ENCODE measurements around the gene LIX1L.

Gene LIX1L

DNA sequence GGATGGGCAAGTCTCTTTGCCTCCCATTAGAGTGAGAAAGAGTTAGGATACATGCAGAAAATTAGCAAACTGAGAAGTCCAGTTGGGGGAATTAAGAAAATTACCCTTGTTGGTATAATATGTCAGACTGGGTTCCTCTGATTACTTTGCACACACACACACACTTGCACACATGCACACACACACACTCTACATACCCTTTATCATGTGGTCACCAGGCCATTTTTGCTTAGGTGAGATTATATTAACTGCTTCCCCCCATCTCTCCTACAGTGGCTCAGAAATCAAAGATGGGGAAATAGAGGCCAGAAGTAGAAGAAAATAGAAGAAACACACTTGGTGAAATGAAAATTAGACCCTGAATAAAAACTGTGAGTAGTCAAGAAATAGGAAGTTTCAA, 917 bp upstream of the LIX1L start:
- DNase-seq (ENCODE audit: low read depth): no peak
- TF ChIP-seq, protein P1, sequence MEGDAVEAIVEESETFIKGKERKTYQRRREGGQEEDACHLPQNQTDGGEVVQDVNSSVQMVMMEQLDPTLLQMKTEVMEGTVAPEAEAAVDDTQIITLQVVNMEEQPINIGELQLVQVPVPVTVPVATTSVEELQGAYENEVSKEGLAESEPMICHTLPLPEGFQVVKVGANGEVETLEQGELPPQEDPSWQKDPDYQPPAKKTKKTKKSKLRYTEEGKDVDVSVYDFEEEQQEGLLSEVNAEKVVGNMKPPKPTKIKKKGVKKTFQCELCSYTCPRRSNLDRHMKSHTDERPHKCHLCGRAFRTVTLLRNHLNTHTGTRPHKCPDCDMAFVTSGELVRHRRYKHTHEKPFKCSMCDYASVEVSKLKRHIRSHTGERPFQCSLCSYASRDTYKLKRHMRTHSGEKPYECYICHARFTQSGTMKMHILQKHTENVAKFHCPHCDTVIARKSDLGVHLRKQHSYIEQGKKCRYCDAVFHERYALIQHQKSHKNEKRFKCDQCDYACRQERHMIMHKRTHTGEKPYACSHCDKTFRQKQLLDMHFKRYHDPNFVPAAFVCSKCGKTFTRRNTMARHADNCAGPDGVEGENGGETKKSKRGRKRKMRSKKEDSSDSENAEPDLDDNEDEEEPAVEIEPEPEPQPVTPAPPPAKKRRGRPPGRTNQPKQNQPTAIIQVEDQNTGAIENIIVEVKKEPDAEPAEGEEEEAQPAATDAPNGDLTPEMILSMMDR (conservative IDR thresholded peaks at IDR 0.05; ENCODE audit: control insufficient read depth, insufficient read depth, low read depth, low read length): no peak
- H3K4me3 ChIP-seq (ENCODE audit: control insufficient read depth, low read depth, low read length): no peak overlapping the region

GRCh38 chr1:145956781-145957442, 905 bp downstream of the LIX1L start:
- DNase-seq (ENCODE audit: low read depth): peak; percentile 67
- peak overlapping the region; percentile 87 for H3K4me3 ChIP-seq (ENCODE audit: control insufficient read depth, low read depth, low read length)
- TF ChIP-seq, protein P1 (conservative IDR thresholded peaks at IDR 0.05; ENCODE audit: control insufficient read depth, insufficient read depth, low read depth, low read length): no peak

- TF ChIP-seq, protein P1 (conservative IDR thresholded peaks at IDR 0.05; ENCODE audit: control insufficient read depth, insufficient read depth, low read depth, low read length): no peak
- no peak for DNase-seq (ENCODE audit: low read depth)
- H3K4me3 ChIP-seq (ENCODE audit: control insufficient read depth, low read depth, low read length): peak overlapping the region; percentile 87
Measured at GRCh38 chr1:145956361-145956760, 1.5 kb downstream of the LIX1L start.

GRCh38 chr1:145955436-145955835, 2.4 kb downstream of the LIX1L start:
- TF ChIP-seq, protein P1 (conservative IDR thresholded peaks at IDR 0.05; ENCODE audit: control insufficient read depth, insufficient read depth, low read depth, low read length): no peak
- H3K4me3 ChIP-seq (ENCODE audit: control insufficient read depth, low read depth, low read length): peak overlapping the region; percentile 87

DNA sequence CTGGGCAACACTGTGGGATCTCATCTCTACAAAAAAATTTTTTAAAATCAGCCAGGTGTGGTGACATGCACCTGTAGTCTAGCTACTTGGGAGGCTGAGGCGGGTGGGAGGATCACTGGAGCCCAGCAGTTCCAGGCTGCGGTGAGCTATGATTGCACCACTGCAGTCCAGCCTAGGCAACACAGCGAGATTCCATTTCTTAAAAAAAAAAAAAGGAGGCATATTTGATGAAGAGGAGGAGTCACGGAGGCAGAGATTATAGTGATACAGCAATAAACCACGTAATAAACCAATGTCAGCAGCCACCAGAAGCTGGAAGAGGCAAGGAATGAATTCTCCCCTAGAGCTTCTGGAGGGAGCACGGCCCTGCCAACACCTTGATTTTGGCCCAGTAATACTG, 4.0 kb downstream of the LIX1L start:
- TF ChIP-seq, protein P1 (conservative IDR thresholded peaks at IDR 0.05; ENCODE audit: control insufficient read depth, insufficient read depth, low read depth, low read length): no peak
- peak; percentile 69 for DNase-seq (ENCODE audit: low read depth)
- H3K4me3 ChIP-seq (ENCODE audit: control insufficient read depth, low read depth, low read length): no peak overlapping the region

More at GRCh38 chr1:145955436-145955835, 2.4 kb downstream of the LIX1L start:
- DNase-seq (ENCODE audit: low read depth): peak; percentile 69

GRCh38 chr1:145952903-145953302, 4.9 kb downstream of the LIX1L start:
- no peak overlapping the region for H3K4me3 ChIP-seq (ENCODE audit: control insufficient read depth, low read depth, low read length)
- TF ChIP-seq, protein P1 (conservative IDR thresholded peaks at IDR 0.05; ENCODE audit: control insufficient read depth, insufficient read depth, low read depth, low read length): no peak
- no peak for DNase-seq (ENCODE audit: low read depth)

Measured in fibroblast of mammary gland (primary cell).